Stimulated activated CD8-positive, alpha-beta memory T cell treated with anti-CD3 and anti-CD28 coated beads, Interleukin-4, amount 100 ng/mL, for 48 hours (primary cell): ENCODE data around the gene CYB5B.

ENCODE experiments used
- DNase-seq: peaks from one replicate; pipeline ENCODE4 v3.0.0-alpha.2; 2020

The CYB5B gene

DNA sequence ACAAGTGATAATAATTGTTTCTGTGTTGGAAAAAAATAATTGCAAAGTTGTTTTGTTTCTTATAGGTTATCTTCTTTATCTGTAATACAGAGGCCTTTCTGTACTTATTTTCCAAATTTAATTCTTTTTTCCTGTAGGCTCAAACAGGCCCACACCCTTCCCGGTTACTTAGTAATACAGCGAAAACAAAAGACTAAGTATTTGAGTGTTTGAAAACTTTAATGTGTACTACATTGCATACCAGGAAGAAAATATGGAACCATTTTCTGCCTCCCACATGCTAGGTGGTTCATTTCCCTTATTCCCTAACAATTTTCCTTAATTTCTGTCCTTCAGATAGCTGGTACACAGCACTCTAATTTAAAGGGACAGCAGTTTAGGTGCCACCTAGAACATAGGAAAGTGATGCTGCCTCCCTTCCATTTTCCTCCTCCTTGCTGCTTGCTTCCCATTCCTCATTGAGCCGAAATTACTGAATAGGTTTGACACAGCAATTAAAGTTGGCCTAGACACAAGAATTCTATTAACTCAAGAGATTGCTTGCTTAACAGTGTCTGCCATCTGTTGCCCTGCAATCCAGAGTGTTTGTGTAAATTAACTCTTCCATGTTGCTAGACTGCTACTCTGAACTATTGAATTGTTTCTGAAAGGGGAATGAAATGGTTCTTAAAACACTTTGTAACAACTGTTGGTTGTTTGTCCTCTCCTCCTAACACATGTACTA lies 24.2 kb downstream of the CYB5B start:
- DNase-seq = no peak

DNA sequence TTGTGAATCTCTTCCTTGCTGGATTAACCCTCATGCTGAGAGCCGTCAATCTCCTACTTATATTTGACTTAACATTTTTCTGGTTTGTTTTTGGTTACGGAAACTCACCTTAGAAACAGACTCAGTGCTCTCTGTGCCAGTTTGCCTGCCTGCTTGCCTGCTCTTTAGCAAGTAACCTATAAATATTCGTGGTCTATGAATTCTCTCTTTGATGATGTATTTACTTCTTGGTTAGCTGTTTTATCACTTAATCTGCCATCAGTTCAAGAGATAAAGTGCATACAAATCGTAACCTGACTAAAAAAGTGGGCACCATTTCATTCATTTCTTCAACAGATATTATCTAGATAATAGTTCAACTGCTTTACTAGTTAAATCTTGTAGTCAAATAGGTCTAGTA lies 26.7 kb downstream of the CYB5B start:
- no peak for DNase-seq

DNA sequence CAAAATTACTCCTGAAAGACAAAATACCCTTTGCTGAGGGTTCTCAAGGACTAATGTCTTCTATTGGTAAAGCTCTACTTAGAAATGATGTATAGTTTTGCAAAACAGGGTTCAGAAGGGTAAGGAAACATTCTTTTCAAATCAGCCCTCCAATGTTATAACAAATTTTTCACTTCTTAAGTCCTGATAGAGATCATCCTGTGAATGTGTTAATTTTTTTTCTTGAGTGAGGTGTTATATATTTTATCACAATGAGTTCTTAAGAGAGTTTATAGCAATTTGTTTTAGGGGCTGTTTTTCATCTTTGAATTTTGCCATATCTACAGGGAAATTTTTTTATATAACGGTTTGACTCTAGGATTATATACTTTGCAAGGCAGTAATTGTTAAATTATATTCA lies 29.5 kb downstream of the CYB5B start:
- no peak for DNase-seq

DNA sequence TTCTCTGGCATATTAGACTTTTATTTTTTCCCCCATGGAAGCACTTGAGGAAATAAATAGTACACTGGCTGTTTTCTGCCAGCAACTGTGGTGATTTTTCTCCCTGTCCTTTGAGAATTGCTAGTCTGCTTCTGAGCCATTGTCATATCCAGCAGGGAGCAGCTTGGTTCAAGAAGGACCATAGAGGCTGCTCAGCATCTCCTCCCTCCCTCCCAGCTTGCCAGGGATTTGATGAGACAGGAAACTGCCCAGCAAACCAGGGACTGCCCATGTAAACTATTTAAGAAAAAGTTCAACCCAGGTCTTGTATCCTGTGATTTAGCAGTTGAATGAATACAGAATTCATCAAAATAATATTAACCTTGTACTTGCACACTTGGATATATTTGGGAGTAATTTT lies 39.5 kb downstream of the CYB5B start:
- no peak for DNase-seq

DNA sequence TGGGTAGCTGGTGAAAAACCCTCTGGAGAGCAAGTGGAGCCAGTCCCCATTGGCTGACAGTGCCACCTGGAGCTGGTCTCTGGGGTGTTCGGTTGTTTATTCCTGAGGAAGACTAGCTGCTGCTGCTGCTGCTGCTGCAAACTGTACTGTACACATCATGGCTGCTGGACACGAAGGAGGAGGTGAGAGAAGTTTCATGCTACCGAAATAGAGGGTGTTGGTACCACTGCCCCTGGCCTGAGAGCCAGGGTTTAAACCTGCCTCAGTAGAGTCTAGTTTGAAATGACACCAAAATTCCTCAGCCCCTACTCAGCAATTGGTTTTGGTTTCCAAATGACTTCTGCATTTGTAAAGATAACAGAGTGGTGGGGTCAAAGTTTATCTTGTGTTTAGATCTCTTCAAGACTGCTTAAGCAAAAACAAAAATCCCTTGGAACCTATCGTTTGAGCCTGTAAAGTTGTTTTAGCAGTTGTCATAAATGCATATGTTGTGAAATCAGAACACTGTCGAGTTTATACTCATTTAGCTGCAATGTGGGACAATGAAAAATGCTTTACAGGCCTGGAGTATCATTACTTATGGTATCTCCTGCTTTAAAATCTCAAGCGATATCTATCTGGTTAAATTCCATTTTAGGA lies 40.8 kb downstream of the CYB5B start:
- DNase-seq = no peak

DNA sequence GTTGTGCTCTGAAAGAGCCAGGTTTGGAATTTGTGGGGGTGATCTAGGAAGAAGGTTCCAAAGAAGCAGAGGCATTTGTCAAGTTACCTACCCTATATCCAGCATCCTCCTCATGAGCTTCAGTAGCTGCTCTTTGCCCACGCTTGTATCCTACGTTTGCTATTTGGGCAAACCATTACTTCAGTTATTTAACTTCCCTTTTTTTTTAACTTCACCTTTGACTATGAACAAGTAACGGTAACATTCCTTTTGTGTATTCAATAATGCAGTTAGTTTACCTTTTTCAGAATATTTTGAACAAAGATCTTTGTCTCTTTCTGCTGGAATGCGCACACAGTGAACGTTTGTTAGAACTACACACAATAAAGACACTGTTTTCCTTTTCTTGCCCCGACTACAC lies 41.5 kb downstream of the CYB5B start:
- DNase-seq = no peak

DNA sequence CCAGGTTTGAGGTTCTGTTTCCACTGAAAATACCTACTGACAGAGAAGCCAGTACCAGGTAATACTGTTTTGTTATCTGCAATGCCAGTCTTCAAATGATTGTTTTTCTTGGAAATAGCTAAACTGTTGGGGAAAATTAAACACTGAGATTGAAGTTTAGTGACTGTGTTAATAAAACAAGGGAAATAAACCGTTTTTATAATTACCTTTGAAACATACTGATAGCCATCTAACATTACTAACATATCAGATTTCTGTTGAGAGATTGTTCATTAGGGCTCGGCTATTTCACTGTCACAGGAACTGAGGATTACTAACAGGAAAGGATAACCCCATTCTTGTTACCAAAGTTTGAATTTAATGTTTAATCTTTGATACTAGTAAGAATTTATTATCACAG lies 42.1 kb downstream of the CYB5B start:
- DNase-seq = no peak

DNA sequence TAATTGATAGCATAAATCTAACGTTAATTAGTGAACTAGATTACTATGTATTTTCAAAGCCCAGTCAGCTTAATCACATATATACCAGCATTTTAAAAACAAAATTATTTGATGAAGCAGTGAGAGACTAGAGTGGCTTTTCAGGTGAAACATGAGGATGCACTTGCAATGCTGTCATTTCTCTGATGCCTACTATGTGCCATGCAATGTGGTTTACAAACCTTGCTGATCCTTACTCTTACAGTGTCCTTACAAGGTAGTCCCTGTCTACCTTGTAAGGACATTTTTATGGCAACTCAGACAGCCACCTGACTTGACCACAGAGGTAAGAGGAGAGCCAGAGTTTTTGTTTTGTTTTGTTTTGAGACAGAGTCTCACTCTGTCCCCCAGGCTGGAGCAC lies 42.7 kb downstream of the CYB5B start:
- DNase-seq = no peak

DNA sequence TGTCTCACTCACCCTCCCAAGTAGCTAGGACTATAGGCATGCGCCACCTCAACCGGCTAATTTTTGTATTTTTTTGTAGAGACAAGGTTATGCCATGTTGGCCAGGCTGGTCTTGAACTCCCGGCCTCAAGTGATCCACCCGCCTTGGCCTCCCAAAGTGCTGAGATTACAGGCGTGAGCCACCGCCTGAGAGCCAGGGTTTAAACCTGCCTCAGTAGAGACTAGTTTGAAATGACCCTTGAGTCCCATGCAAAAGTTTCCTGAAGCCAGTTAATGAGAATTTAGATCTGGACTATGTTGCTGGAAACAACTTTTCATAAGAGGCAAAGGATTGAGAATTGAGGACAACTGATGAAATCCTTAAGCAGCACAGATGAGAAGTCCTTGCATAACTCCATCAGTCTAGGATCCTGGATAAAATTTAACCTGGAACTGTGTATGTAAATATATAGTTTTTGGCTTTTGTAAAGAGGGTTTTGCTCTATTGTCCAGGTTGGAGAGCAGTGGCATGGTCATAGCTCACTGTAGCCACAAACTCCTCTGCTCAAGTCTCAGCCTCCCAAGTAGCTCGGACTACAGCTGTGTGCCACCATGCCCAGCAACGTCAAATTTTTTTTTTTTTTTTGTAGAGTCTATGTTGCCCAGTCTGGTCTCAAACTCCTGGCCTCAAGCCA lies 43.2 kb downstream of the CYB5B start:
- DNase-seq = no peak

DNA sequence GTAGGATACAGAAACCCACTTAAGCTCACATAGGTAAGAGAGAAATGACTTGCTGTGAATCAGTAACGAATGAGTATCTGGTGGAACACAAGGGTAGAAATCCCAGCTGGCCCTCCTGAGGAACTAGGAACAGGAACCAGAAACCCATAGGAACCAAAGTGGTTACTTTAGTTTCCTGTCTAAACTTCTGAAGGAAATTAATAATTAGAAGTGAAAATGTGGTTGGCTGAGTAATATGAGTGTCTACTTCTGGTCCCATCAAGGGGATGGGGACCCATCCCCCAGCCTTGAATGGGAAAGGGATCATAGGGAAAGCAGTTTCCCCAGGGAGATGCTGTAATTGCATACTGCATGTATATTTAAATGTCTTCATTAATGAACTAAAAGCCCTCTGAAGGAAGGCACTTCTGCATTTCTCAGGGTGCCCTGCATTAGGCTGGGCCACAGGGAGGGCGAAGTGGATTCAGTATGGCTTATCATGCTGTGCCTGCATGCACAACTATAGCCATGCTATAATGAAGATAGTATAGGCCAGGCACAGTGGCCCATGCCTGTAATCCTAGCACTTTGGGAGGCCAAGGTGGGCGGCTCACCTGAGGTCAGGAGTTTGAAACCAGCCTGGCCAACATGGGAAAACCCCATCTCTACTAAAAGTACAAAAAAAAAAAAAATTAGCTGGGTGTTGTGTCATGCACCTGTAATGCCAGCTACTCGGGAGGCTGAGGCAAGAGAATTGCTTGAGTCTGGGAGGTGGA lies 45.6 kb downstream of the CYB5B start:
- DNase-seq = peak; percentile 55

DNA sequence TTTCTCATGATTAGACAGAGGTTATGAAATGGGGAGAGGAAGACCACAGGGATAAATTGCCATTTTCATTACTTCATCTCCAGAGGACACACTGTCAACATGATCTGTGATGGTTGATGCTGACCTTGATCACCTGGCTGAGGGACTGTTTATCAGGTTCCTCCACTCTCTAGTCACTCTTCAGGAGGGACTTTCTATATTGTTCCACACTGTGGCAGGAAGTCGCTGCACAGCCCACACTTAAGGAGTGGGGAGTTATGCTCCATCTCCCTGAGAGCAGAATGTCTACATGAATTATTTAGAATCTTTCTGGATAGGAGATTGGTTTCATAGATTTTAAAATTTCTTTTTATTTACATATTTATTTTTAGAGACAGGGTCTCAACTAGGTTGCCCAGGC lies 46.7 kb downstream of the CYB5B start:
- no peak for DNase-seq

DNA sequence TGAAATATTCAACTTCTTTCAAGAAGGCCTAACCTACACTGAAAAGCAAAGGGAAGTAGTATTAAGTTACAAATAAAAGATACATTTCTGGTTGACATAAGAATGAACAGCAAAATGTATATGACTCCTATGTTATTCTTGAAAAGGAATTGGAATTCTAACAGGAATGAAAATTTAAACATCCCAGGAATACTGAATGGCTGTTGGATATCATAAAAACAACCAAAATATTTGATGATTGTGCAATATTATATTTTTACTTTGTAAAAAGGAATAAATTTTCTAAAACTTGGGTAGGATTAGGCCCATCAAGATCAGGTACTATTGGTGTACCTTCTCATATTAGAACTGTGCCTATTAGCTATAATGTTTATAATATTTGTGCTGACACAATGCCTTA lies 50.0 kb downstream of the CYB5B start:
- no peak for DNase-seq

DNA sequence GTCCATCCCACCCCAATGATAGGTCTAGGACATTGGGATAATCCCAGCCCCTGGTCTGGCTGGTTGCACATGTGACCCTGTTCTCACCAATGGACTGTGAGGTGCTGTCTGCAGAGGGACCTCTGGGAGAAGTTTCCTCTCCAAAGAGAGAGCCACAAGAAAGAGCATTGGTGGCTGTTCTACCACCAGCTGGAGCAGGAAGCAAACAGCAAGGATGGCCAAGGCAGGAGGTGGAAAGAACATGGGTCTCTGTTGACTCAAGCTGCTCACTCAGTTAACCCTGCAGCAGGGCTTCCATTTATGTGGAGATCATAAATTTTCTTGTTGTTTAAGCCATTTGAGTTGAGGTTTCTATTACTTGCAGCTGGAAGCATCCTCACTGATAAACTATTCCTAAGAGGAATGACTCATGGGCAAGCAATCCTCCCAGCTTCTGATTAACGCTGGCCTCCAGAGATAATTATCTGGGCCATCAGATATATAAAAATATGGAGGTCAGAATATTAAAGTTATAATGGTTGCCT lies 52.6 kb downstream of the CYB5B start:
- DNase-seq = no peak

DNA sequence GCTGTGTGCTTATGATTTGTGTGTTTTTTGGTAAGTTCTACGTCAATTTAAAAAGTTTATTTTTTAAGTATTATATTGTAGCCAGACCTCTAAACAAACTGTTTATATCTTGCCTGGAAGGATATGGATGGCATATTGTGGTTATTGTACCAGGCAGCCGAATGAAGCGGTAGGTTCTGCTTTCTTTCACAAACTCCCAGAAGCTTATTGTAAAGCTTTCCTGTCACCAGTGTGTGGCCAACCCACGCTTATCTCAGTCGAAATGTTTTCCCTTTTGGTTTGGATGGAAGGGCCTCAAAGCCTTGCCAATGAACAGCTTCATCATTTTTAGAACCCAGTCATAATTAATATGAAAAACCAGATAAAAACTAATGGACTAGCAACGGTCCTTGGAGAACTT lies 53.1 kb downstream of the CYB5B start:
- no peak for DNase-seq

DNA sequence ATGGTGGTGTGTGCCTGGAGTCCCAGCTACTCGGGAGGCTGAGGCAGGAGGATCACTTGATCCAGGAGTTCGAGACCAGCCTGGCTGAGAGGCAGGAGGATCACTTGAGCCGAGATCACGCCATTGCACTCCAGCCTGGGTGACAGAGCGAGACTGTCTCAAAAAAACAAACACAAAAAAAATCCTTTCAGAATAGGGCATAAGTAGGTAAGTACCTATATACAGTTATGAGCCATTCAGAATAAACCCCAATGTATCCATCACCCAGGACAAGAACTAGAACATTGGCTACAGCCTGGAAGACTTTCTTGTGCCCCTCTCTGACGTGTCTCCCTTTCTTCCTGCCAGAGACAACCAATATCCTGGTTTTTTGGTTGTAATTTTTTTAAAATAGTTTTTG lies 54.3 kb downstream of the CYB5B start:
- no peak for DNase-seq

DNA sequence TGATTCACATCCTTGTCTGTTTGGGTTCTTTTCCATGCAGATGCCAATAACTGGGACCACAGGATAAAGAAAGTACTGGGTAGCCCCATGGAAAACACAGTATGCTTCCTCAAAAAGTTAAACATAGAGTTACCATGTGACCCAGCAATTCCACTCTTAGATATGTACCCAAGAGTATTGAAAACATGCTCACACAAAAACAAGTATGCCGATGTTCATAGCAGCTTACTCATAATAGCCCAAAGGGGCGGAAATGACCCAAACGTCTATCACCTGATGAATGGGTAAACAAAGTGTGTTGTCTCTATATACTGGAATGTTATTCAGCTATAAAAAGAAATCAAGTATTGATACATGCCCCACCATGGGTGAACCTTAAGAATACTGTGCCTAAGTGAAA lies 55.4 kb downstream of the CYB5B start:
- DNase-seq = no peak

DNA sequence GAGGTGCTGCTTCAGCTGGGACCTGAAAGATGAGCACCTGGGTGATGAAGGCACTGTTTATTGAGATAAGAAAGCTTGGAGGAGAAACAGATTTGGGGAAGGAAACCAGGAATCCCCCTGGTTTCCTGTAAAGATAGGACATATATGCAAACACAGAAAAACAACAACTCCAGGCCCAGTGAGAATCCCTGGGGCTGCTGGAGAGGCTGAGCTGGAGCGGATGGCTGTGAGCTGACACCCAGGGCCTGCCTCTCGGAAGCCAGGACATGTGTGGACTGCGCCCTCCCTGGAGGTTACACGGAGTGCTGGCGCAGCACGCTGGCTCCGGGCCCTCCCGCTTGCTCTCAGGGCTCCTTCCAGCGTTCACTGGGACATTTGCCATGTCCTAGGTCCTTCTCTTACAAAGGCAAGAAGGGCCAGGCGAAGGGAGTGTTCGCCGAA lies 57.5 kb downstream of the CYB5B start:
- no peak for DNase-seq

DNA sequence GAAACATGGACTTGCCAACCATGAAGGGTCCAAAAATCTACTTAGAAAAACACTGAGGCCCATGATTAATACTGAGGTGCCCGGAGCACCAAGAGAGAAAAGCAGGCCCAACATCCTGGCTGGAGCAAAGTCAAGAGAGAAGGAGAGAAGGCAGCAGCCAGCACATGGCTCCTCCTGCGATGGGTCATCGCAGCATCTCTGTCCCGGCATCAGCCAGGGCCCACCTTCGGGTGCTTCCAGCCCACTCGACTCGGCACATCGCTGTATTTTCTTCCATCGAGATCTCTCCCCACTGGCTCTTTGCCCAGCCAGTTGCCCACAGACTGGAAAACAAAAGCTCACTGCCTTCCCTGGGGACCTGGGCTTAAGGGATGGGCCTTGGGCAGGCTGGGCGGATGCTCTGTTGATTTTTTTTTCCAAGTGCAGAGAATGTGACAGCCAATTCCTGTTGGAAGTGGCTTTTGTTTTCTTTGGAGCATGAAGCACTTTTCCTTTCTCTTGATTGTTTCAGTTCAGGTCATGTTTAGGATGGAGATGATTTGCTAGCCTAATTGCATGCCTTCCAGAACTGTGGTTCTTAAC lies 58.1 kb downstream of the CYB5B start:
- DNase-seq = no peak

DNA sequence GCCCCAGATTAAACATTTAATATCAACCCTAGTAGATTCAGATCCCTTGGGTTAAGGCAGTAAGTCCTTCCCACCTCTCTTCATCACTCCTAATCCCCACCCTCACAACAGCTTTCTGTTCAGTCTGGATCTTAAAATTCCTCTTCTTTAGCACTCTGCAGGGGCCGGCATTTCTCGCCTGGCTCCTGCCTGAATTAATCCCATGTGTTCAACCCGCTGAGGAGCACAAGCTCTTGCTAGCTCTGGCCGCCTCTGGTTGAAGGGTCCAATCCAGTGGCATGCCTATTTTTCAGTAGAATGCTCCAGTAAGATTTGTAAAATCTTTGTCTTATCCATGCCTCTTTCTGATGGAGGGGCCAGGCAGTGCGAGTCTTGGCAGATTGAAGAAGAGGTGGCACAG lies 59.2 kb downstream of the CYB5B start:
- no peak for DNase-seq

DNA sequence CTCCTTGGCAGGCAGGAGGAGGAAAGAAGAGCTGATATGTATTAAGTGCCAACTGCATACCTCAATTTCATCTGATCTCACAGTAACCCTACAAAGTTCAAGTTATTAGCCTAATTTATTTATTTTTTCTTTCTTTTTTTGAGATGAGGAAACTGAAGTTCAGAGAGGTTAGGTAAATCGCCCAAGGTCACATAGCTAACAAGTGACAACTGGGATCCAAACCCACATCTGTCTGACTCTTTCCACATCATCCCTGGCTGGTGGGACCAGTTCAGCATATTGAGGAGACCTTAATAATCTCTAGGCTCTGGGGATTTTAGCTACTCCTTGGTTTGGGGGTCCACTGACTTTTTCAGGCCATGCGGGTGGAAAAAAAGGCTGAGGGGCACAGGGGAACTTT lies 60.9 kb downstream of the CYB5B start:
- DNase-seq = no peak

DNA sequence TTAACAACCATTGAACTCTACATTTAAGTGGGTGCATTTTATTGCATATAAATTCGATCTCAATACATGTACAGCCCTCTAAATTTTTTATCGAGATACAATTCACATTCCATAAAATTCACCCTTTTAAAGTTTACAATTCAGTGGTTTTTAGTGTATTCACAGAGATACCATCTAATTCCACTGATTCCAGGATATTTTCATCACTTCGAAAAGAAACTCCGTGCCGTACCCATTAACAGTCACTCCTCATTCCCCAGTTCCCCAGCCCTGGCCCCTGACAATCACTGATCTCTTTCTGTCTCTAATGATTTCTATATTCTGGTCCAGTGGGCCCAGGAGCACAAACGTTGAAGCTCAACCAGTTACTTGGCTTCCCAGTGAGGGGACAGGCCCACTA lies 61.4 kb downstream of the CYB5B start:
- DNase-seq = no peak

DNA sequence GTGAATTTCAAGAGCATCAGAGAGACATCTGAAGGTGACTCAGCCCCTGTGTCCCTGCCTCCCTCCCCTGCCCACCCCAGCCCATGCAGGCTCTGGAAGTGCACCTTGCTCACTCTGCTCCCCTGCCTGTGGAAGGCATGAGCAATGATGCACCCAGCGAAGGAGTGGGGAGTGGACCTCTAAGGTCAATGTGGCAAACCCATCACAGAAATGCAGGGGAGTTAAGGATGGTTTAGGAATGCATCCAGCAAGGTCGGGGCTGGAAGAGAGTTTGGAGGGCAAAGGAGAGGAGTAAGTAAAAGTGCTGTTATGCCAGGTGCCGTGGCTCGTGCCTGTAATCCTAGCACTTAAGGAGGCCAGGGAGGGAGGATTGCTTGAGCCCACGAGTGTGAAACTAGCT lies 61.9 kb downstream of the CYB5B start:
- no peak for DNase-seq

DNA sequence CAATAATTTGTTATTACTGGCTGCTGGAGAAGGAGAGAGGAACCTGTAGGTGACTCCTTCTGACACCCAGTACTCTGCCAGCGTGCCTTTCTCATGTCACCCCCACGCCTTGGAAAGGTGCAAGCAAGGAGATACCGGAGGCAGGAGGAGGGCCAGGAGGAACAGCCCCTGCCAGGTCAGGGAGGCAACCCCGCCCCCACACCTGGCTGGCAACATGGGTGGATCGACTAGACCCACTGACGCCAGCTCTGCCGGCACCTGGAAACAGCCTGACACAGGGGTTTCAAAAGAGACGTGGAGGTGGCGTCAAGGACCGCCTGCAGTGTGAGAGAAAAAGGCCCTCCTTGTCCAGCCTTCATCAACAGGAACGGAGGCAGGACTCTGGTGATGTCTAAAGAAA lies 62.3 kb downstream of the CYB5B start:
- no peak for DNase-seq
